ENCODE results near the gene INTS11. TPM values are rescaled to one million over a fixed set of nuclear protein-coding genes. Genes with fewer than 3 reads are reported as not detected.

The INTS11 gene
- total RNA-seq, 1 experiment from 2014 or later, result 161 TPM

GRCh38 chr1:1361982-1362423, 37.5 kb upstream of the INTS11 start:
- BruUV-seq (replicated peaks), result no TSS peak
- ATAC-seq (no peak), DNase-seq (ENCODE audit: low read depth, low spot score) (no peak)
- H3K27me3 ChIP-seq (ENCODE audit: insufficient read depth, low read length), result no peaks in the 10 kb centered on the region
- intact Hi-C loops (cut with micrococcal nuclease), result no loop called here
- H4K20me1 ChIP-seq (ENCODE audit: insufficient read depth), result no peaks in the 10 kb centered on the region
- peaks cover 0 to 11% of the 10 kb centered on the region in 2 experiments; a peak in 1 of 4 replicates for H3K9me3 ChIP-seq (ENCODE audit: control insufficient read depth in 1 of 2, insufficient read depth in 1 of 2, low read depth in 1 of 2, low read length in 2 of 2)
- H3K4me3 ChIP-seq (replicated peaks in 1 of 2; ENCODE audit: low read depth in 1 of 2, low read length in 2 of 2), result no peak overlapping the region
- 0 out of 2 replicates have a peak, but pooled peaks cover 3% of the 10 kb centered on the region for H3K9me2 ChIP-seq (ENCODE audit: insufficient read depth)
- no peak overlapping the region for H3K4me2 ChIP-seq (ENCODE audit: low read length)
- H2AFZ ChIP-seq (ENCODE audit: low read depth, low read length, poor library complexity, severe bottlenecking), result no peak overlapping the region
- ChIA-PET CTCF (no interaction called here), POLR2A (no interaction called here), RAD21 (ENCODE audit: low non-redundant PET in 1 of 2, low total read pairs in 2 of 2, uncharacterized antibody in 2 of 2, unreplicated experiment in 2 of 2) (no interaction called here)
- H3K79me2 ChIP-seq (ENCODE audit: insufficient read depth, low read length), result no peaks in the 10 kb centered on the region
- no peak overlapping the region for H3K9ac ChIP-seq (ENCODE audit: low read length)
- no peak overlapping the region for H3K27ac ChIP-seq (ENCODE audit: low read depth, low read length)
- TF ChIP-seq MAX (IDR thresholded peaks at IDR 0.05) (no peak), POLR2AphosphoS5 (IDR thresholded peaks at IDR 0.05; ENCODE audit: low read depth, low read length) (no peak), ZNF274 (IDR thresholded peaks at IDR 0.05; ENCODE audit: low read depth, low read length) (no peak), POLR2A (IDR thresholded peaks at IDR 0.05; ENCODE audit: borderline replicate concordance, extremely low read depth, insufficient read depth, insufficient read length) (no peak), JUND (IDR thresholded peaks at IDR 0.05) (no peak), ZFX (IDR thresholded peaks at IDR 0.05) (no peak)
- peaks cover 24 to 49% of the 10 kb centered on the region in 2 experiments for H3K4me1 ChIP-seq (ENCODE audit: control insufficient read depth in 1 of 2, insufficient read depth in 2 of 2, low read length in 2 of 2)
- H3K36me3 ChIP-seq (ENCODE audit: control insufficient read depth in 1 of 2, insufficient read depth in 2 of 2, low read length in 2 of 2), result no peaks in the 10 kb centered on the region

DNA sequence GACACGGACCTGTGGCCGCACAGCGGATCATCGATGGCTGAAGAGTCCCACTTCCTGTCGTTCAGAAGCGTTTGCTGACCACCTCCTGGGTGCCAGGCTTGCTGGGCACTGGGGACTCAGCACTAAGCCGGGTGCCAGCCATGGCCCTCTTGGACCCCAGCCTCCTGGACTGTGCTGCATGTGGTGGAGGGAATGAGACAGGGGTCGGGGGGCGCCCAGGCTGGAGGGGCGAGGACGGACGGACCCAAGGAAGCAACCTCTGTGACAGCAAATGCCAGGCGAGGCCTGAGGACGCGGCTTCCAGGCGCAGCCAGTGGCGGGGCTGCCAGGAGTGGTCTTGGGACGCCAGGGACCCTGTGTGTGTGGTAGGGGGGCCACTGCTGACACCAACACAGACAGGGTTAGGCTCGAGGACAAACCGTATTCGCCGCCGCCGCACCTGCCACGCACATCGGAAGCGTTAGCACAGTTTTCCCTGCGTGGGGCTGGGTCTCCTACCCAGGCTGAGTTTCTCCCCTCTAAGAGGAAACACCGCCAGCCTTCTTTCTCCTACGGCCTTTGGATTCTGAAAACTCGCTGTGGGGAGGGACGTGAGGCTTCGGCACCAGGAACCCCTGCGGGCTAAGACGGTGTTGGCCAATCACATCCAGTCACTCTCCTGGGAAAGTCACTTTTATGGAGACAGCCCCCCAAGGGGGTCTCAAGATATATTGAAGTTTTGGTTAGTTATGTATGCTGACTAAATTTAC, 36.9 kb upstream of the INTS11 start:
- H2AFZ ChIP-seq (ENCODE audit: low read depth, low read length, poor library complexity, severe bottlenecking), result no peak overlapping the region
- H3K4me2 ChIP-seq (ENCODE audit: low read length), result peak overlapping the region; percentile 68
- TF ChIP-seq, protein P1, sequence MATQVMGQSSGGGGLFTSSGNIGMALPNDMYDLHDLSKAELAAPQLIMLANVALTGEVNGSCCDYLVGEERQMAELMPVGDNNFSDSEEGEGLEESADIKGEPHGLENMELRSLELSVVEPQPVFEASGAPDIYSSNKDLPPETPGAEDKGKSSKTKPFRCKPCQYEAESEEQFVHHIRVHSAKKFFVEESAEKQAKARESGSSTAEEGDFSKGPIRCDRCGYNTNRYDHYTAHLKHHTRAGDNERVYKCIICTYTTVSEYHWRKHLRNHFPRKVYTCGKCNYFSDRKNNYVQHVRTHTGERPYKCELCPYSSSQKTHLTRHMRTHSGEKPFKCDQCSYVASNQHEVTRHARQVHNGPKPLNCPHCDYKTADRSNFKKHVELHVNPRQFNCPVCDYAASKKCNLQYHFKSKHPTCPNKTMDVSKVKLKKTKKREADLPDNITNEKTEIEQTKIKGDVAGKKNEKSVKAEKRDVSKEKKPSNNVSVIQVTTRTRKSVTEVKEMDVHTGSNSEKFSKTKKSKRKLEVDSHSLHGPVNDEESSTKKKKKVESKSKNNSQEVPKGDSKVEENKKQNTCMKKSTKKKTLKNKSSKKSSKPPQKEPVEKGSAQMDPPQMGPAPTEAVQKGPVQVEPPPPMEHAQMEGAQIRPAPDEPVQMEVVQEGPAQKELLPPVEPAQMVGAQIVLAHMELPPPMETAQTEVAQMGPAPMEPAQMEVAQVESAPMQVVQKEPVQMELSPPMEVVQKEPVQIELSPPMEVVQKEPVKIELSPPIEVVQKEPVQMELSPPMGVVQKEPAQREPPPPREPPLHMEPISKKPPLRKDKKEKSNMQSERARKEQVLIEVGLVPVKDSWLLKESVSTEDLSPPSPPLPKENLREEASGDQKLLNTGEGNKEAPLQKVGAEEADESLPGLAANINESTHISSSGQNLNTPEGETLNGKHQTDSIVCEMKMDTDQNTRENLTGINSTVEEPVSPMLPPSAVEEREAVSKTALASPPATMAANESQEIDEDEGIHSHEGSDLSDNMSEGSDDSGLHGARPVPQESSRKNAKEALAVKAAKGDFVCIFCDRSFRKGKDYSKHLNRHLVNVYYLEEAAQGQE (IDR thresholded peaks at IDR 0.05; ENCODE audit: low read depth), result no peak
- TF ChIP-seq MAX (IDR thresholded peaks at IDR 0.05) (no peak), SP1 (IDR thresholded peaks at IDR 0.05; ENCODE audit: low read depth) (no peak), ZNF274 (IDR thresholded peaks at IDR 0.05; ENCODE audit: low read depth, low read length) (no peak), CEBPB (IDR thresholded peaks at IDR 0.05; ENCODE audit: low read depth) (no peak), ZFX (IDR thresholded peaks at IDR 0.05) (no peak), EGR1 (IDR thresholded peaks at IDR 0.05; ENCODE audit: low read depth) (no peak), YY1 (IDR thresholded peaks at IDR 0.05; ENCODE audit: extremely low read depth, insufficient replicate concordance, low read depth, low read length) (no peak), EZH2phosphoT487 (IDR thresholded peaks at IDR 0.05; ENCODE audit: borderline replicate concordance) (no peak), ATF3 (IDR thresholded peaks at IDR 0.05) (no peak), CBX3 (IDR thresholded peaks at IDR 0.05; ENCODE audit: low read depth) (no peak), SIN3A (IDR thresholded peaks at IDR 0.05; ENCODE audit: low read depth) (no peak), POLR2A (IDR thresholded peaks at IDR 0.05; ENCODE audit: borderline replicate concordance, extremely low read depth, insufficient read depth, insufficient read length) (no peak), SRF (IDR thresholded peaks at IDR 0.05; ENCODE audit: low read depth) (no peak)

More for the DNA sequence above, 36.9 kb upstream of the INTS11 start:
- Histone ChIP-seq H3K4me3 (replicated peaks in 1 of 2; ENCODE audit: low read depth in 1 of 2, low read length in 2 of 2) (0 out of 4 replicates have a peak overlapping the region, but pooled peaks of 1 of the 2 experiments have one; percentile 25), H3K9me3 (ENCODE audit: control insufficient read depth in 1 of 2, insufficient read depth in 1 of 2, low read depth in 1 of 2, low read length in 2 of 2) (peaks cover 0 to 5% of the 10 kb centered on the region in 2 experiments; a peak in 1 of 4 replicates), H3K4me1 (ENCODE audit: control insufficient read depth in 1 of 2, insufficient read depth in 2 of 2, low read length in 2 of 2) (peaks cover 24 to 49% of the 10 kb centered on the region in 2 experiments), H3K36me3 (ENCODE audit: control insufficient read depth in 1 of 2, insufficient read depth in 2 of 2, low read length in 2 of 2) (no peaks in the 10 kb centered on the region), H3K27ac (ENCODE audit: low read depth, low read length) (peak overlapping the region; percentile 49; the same call in 1 of the 2 replicates), H3K79me2 (ENCODE audit: insufficient read depth, low read length) (no peaks in the 10 kb centered on the region), H3K27me3 (ENCODE audit: insufficient read depth, low read length) (no peaks in the 10 kb centered on the region), H3K9me2 (ENCODE audit: insufficient read depth) (no peaks in the 10 kb centered on the region), H4K20me1 (ENCODE audit: insufficient read depth) (no peaks in the 10 kb centered on the region), H3K9ac (ENCODE audit: low read length) (peak overlapping the region; percentile 51)
- ChIA-PET POLR2A (no interaction called here), RAD21 (ENCODE audit: low non-redundant PET in 1 of 2, low total read pairs in 2 of 2, uncharacterized antibody in 2 of 2, unreplicated experiment in 2 of 2) (no interaction called here), CTCF (no interaction called here)
- no peak for ATAC-seq
- BruUV-seq (replicated peaks), result no TSS peak
- intact Hi-C loops (cut with micrococcal nuclease), result no loop called here
- DNase-seq (ENCODE audit: low read depth, low spot score), result no peak

Data from HCT116 (cell line).